RWPE1 (cell line): Measurements from ENCODE around the gene POLR3E.

Experiments
- CTCF ChIA-PET: fragments of 350-600 bp; sonication (Branson Sonifier 250); formaldehyde crosslinking; extraction: SDS; loops from one replicate; lab custom pipeline; 2021; lab: Yijun Ruan, JAX
- POLR2A ChIA-PET: fragments of 400-600 bp; formaldehyde crosslinking; extraction: SDS; loops from one replicate; lab custom pipeline; 2020; ENCODE audit warnings: antibody characterized with exemption; ENCODE audit not compliant: low non-redundant PET; lab: Yijun Ruan, JAX
- DNase-seq: peaks from one replicate; pipeline ENCODE4 v3.0.0; 2012; ENCODE audit warnings: low spot score
- H3K27ac ChIP-seq: fragments of 450-650 bp; 2 replicates; pipeline ENCODE4 v1.5.1; 2017
- CTCF ChIP-seq: fragments of 450-650 bp; conservative IDR thresholded peaks from 2 replicates; pipeline ENCODE4 v1.5.1; 2017; ENCODE audit warnings: low read depth, mild to moderate bottlenecking

The POLR3E gene

GRCh38 chr16:22314661-22315626 is 17.7 kb downstream of the POLR3E start:
- CTCF ChIA-PET, result interaction anchor here (1.5 kb wide), 1 partner anchor 14 kb away, joined by 4 read pairs; no protein-coding TSS in a partner anchor
- no peak for TF ChIP-seq CTCF
- peak overlapping the region; percentile 88 for H3K27ac ChIP-seq
- peak; percentile 74 for DNase-seq
- POLR2A ChIA-PET, result no interaction called here

GRCh38 chr16:22315979-22316378 is 18.8 kb downstream of the POLR3E start:
- CTCF ChIA-PET, result no interaction called here
- POLR2A ChIA-PET, result no interaction called here
- no peak for DNase-seq
- peak overlapping the region; percentile 88 for H3K27ac ChIP-seq
- no peak for TF ChIP-seq CTCF

GRCh38 chr16:22316411-22316811 is 19.2 kb downstream of the POLR3E start:
- H3K27ac ChIP-seq, result peak overlapping the region; percentile 10; the same call in 1 of the 2 replicates
- ChIA-PET CTCF (no interaction called here), POLR2A (no interaction called here)
- DNase-seq, result no peak
- TF ChIP-seq CTCF, result no peak

GRCh38 chr16:22317001-22317530 is 19.9 kb downstream of the POLR3E start:
- POLR2A ChIA-PET, result no interaction called here
- CTCF ChIA-PET, result no interaction called here
- no peak for TF ChIP-seq CTCF
- H3K27ac ChIP-seq, result peak overlapping the region; percentile 10; the same call in 1 of the 2 replicates
- DNase-seq, result no peak

- ChIA-PET CTCF (no interaction called here), POLR2A (no interaction called here)
- H3K27ac ChIP-seq, result peak overlapping the region; percentile 15; the same call in 1 of the 2 replicates
- no peak for DNase-seq
- no peak for TF ChIP-seq CTCF
These were observed 20.4 kb downstream of the POLR3E start for GRCh38 chr16:22317625-22318024.

GRCh38 chr16:22318690-22319358 is 21.6 kb downstream of the POLR3E start:
- TF ChIP-seq CTCF, result peak; percentile 59
- DNase-seq, result peak; percentile 33
- H3K27ac ChIP-seq, result no peak overlapping the region; the same call in 1 of the 2 replicates
- POLR2A ChIA-PET, result no interaction called here
- CTCF ChIA-PET, result interaction anchor here (0.6 to 1.3 kb wide), 15 partner anchors 9 to 1301 kb away, joined by 3 to 7 read pairs (median 3); no protein-coding TSS in a partner anchor
